ENCODE measurements around the gene ASAP2. TPM values are rescaled to one million over a fixed set of nuclear protein-coding genes. Genes with fewer than 3 reads are reported as not detected.
"Not testable (repeated sequence)": the region's sequence is repeated elsewhere in the genome, so short reads cannot be mapped to it uniquely, and the experiment has no call there.

Gene ASAP2
- polyA plus RNA-seq, 12 donors: 18.4 to 45.5 (median 21.2) TPM; not detected in 1

DNA sequence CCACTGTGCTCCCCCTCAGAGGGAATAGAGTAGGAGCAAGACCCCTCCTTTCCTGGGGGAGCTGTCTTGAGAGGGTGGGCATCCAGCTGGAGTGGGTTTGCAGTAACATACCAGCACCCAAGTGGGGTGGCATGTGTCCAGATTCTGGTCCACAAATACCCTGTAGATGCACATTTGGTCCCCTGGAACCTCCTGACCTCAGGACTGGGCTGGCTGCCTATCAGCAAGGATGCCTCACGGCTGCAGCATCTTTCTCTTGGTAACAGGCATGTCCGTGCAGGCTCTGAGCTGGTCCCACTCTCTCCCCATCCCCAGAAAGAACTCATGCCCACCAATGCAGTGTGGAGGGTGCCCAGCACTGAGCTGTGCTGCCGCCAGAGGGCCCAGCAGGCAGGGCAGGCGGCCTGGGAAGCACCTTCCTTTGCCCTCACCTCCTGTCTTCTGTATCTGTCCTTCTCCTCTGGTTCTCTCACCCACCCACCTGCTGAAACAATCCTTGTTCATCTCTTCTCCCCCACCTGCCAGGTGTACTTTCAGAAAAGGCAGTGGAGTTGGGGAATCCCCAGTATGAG lies 169.3 kb downstream of the ASAP2 start:
- no peak for DNase-seq

DNA sequence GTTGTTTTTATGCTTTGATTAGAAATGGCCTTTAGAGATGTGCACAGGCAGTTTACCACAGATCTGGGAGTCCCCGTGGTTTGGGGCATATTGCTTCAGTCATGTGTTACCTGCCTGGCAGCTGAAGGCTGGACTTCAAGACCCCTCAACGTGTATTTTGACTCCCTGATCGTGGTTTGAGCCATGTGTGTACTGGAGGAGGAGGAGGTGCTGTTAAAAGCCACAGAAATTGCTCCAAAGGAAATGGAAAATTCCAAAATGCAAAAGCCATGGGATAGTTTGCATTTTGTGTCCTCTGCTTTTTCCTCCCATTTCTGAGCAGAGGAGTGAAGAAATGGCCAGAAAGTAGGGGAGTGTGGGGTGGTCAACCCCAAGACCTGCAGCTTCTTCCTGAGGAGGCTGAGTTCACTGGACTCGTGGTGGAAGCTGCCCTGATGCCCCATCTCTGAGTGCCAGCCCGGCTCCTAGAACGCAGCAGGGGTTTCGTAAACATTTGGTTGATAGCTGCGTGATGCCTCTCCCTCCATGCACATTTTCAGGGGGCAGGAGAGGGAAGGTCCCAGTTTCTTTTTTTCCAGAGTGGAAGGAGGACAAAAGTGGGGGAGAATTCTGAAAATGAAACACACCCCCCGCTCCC lies 171.0 kb downstream of the ASAP2 start:
- no peak for DNase-seq

- DNase-seq: peak; percentile 41
Measured at GRCh38 chr2:9378433-9379390, 172.1 kb downstream of the ASAP2 start.

DNA sequence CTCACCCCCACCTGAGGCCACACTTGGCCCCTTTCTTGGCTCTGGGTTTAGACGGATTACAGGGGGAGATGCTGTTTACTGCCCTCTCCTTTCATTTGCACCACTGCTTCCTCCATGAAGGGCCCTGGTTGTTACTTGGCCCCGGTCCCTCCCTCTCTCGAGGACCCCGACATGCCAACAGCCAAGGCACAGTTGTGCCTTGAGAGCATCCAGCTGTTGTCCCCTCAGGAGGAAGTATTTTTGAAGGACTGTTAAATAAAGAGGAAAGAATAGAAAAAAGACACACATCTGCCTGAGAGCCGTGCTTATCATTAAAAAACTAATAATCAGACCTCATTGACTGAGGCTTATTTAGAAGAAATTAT lies 172.8 kb downstream of the ASAP2 start:
- DNase-seq: no peak

GRCh38 chr2:9380702-9381628 lies 174.4 kb downstream of the ASAP2 start:
- no peak for DNase-seq

DNA sequence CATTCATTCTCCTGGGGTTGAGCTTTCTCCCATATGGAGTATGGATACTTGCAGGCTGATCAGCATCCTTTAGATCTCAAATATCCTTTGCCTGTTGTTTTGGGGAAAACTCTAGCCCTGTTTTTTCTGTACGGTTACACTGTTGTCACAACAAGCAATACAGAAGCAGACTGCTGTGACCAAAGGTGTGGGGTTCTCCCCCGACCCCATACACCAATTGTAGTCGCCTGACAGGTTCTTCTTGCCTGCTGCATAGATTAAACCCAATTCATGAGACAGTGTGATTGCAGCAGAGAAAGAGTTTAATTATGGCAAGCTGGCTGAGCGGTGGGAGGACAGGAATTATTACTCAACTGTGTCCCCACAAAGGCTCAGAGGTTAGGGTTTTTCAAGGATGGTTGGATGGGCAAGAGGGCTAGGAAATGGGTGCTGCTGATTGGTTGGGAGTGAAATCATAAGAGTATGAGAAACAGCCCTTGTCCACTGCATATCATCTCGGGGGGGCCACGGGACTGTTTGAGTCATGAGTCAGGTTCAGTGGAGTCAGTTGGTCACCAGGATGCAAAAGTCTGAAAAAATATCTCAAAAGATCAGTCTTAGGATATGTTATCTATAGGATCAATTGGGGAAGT lies 176.1 kb downstream of the ASAP2 start:
- DNase-seq: no peak

- no peak for DNase-seq
Measured at GRCh38 chr2:9384521-9384920, 177.9 kb downstream of the ASAP2 start.

- DNase-seq: no peak
Measured at GRCh38 chr2:9385841-9386240, 179.2 kb downstream of the ASAP2 start.

- DNase-seq: no peak
Measured at GRCh38 chr2:9388199-9388681, 181.6 kb downstream of the ASAP2 start.

DNA sequence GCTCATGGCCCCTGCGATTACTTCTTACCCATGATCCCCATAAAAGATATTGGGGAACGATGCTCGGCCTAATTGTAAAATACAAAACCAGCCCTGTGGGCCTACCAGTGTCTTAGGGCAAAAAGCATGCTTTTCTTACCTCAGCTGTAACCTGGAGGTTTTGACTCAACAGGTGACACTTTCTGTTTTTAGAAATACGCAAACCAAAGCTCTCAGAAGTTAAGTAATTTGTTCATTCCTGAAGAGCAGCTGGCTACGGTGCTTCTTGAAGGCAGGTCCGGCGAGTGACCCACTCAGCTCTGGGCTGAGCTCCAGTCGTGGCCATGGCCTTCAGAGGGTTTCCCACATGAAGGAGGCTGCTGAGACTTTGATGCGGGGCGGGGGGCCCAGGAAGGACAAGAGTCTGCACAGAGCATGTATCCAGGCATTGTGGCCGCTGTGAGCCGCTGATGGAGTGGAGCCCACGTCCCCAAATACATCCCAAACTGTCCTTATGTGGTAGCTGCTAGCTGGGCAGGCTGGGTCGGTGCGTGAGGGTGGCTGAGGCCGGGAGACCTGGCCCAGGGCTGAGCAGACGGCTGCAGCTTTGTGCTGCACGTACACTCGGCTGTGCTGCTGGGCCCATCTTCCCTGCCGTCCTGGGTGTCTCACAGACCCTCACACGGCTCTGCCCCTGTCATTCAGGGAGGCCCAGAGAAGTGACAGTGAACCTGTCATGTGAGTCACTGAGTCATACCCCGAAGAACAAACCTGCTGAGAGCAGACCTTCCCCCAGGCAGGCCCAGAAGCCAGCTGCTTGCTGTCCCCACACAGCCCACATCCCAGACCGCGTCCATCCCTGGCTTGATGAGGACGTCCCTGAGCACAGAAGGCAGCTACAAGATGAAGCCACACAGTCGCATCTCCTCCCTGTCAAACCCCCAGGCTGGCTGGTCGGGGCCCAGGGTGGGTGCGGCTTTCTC lies 182.6 kb downstream of the ASAP2 start:
- no peak for DNase-seq

GRCh38 chr2:9390151-9390850 lies 183.7 kb downstream of the ASAP2 start:
- DNase-seq: no peak

DNA sequence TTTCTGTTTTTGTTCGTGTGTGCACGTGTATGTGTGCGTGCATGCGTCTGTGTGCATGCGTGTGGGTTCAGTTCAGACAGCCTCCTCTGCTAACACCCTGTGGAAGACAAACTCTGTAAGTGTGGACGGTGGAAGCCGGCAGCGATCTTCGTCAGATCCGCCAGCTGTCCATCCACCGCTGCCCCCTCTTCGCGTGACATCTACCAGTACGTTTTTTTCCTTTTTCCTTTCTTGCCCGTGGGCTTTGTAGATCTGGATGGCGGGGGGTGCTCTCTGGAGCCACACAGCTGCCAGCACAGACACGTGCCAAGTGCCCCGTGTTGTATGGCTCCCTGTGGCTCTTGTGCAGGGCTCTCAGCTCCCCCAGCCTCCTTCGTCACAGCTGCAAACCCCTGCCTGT lies 184.4 kb downstream of the ASAP2 start:
- DNase-seq: no peak

GRCh38 chr2:9391961-9392720 lies 185.5 kb downstream of the ASAP2 start:
- no peak for DNase-seq

- DNase-seq: peak; percentile 27
Measured at GRCh38 chr2:9392898-9393765, 186.5 kb downstream of the ASAP2 start.

GRCh38 chr2:9394816-9395215 lies 188.2 kb downstream of the ASAP2 start:
- DNase-seq: no peak

DNA sequence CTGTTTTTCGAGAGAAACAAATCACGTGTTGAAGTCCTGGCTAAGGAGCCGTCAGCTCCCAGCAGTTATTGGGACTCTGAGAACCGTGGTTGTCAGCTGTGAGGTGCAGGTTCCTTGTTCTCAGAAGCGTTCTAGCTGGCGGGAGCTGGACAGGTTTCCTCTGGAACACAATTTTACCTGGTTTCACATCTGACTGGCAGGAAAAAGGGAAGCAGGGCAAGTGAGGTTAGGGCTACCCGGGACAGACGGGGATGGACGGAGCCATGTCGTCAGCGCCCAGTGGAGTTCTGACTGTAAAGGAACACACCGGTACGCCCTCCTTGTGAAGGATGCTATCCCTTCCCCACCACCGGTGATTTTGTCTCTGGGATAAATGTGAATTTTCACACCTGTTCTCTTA lies 190.6 kb downstream of the ASAP2 start:
- no peak for DNase-seq

DNA sequence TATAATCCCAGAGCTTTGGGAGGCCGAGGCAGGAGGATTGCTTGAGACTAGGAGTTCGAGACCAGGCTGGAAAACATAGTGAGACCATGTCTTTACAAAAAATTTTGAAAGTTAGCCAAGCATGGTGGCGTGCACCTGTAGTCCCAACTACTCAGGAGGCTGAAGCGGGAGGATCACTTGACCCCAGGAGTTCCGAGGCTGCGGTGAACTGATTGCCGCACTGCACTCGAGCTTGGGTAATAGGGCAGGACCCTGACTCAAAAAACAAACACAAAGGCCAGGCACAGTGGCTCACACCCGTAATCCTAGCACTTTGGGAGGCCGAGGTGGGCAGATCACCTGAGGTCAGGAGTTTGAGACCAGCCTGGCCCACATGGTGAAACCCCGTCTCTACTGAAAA lies 191.6 kb downstream of the ASAP2 start:
- not testable (repeated sequence) for DNase-seq
